GM12864 (cell line): Measurements from ENCODE around the gene STK39.

ENCODE experiments used
- DNase-seq: peaks from one replicate; pipeline ENCODE4 v3.0.0-alpha.2; 2011; ENCODE audit warnings: low read depth
- H3K4me3 ChIP-seq: 2 replicates; pipeline ENCODE4 v1.5.1; 2011; ENCODE audit warnings: mild to moderate bottlenecking, low read depth, low read length, control low read depth
- TF ChIP-seq, protein P1 (sequence below): IDR thresholded peaks from 2 replicates; pipeline ENCODE4 v1.5.1; 2011; ENCODE audit warnings: low read depth, mild to moderate bottlenecking, moderate library complexity, low read length, control low read depth, inconsistent platforms; ENCODE audit errors: missing control alignments

STK39 gene

DNA sequence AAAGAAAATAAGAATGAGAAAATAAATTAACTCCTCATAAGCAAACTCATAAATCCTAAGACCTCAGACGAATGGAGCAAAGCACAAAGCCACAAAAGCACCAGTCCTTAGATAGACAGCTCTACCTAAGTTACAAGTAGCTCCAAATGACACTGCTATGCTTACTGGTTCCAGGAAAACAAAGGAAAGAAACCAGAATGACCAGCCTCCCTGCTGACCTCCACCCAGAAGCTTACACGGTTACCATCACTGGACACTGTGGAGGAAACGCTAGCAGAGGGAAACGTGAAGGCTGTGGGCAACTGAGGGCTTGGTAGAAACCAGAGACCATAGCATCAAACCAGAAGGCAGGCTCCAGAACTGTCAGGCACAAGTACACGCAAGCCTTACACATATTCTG lies 67.8 kb downstream of the STK39 start:
- H3K4me3 ChIP-seq: no peak overlapping the region
- TF ChIP-seq, protein P1, sequence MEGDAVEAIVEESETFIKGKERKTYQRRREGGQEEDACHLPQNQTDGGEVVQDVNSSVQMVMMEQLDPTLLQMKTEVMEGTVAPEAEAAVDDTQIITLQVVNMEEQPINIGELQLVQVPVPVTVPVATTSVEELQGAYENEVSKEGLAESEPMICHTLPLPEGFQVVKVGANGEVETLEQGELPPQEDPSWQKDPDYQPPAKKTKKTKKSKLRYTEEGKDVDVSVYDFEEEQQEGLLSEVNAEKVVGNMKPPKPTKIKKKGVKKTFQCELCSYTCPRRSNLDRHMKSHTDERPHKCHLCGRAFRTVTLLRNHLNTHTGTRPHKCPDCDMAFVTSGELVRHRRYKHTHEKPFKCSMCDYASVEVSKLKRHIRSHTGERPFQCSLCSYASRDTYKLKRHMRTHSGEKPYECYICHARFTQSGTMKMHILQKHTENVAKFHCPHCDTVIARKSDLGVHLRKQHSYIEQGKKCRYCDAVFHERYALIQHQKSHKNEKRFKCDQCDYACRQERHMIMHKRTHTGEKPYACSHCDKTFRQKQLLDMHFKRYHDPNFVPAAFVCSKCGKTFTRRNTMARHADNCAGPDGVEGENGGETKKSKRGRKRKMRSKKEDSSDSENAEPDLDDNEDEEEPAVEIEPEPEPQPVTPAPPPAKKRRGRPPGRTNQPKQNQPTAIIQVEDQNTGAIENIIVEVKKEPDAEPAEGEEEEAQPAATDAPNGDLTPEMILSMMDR: no peak
- no peak for DNase-seq

DNA sequence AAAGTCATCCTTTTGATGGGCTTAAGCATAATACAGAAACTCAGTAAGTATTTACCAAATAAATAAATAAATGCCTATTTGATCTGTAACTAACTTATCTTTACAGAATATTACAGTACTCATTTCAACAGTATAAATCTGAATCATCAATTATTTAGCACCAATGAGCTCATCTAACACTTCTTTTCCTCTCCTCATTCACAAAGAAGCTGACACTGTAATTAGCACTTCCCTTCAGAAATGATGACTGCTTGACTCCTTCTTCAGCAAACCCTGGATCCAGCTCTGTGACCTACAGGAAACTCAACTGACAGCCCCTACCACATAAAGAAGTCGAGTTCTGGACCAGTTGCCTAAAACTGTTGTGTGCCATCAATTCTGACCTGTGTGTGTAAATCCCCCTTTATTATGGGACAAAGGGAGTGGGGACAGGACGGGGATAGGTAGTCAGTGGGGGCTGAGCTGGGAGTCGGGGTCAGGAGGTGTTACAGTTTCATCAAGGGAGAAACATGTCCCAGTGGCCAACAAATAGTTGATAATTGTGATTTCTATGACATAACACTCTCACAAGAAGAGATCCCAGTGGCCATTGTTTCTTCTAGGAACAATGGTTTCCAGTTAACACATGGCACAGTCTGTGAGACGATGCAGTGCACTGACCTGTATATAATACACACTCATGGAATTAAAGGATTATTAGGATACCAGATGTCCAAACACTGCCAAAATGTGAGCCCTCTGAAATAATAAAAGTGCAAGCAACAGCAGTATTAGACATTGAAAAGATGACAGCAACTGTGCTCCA lies 68.7 kb downstream of the STK39 start:
- no peak for DNase-seq
- H3K4me3 ChIP-seq: no peak overlapping the region
- TF ChIP-seq, protein P1: no peak

DNA sequence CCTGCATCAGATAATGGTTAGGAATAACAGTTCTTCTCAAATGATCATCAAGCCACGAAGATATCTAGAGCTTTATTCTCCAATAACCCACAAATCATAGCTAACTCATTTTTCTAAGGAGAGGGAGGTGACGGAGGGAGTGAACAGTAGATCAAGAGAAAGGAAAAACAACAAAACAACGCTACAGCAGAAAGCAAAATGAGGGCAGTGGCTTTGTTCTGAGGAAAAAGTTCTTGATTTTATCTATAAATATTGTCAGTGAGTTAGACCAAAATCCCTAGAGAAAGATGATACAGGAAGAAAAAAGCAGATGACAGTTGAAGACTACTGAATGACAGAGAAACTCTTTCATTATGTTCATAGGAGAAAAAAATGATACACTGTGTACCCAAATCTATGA lies 71.0 kb downstream of the STK39 start:
- no peak overlapping the region for H3K4me3 ChIP-seq
- DNase-seq: no peak
- TF ChIP-seq, protein P1: no peak

DNA sequence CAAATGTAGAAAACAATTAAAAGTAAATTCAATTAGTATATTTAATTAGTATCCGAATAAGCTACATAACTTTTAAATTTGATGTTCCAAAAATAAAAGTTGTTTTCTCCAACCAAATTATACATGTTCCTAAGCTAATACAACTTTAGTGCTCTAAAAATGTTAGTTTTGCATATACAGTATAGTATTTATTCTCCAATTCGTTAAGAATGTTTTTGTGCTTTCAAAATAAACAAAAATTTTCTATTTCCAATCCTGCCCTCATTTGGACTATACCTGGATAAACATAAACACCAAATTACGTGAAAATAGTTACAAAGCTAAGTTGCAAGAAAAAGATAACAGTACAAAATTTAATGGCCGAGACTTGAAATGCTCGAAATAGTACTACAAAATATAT lies 71.9 kb downstream of the STK39 start:
- TF ChIP-seq, protein P1: no peak
- no peak for DNase-seq
- no peak overlapping the region for H3K4me3 ChIP-seq

DNA sequence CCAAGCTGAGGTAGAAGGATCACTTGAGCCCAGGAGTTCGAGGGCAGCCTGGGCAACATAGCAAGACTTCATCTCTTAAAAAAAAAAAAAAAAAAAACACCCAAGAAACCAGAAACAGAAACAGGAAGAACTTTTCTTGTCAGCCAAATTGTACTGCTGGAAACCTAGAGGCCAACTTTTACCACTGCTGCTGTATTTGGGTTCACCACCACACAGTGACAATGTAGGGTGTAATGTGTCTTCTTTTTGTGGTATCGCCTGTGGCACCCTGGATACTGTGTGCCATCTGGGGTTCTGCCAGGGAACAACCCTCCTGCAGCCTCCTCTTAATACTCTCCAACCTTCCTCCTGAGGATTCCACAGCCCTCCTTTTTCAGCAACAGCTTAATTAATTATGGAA lies 72.6 kb downstream of the STK39 start:
- TF ChIP-seq, protein P1: no peak
- no peak overlapping the region for H3K4me3 ChIP-seq
- DNase-seq: no peak

DNA sequence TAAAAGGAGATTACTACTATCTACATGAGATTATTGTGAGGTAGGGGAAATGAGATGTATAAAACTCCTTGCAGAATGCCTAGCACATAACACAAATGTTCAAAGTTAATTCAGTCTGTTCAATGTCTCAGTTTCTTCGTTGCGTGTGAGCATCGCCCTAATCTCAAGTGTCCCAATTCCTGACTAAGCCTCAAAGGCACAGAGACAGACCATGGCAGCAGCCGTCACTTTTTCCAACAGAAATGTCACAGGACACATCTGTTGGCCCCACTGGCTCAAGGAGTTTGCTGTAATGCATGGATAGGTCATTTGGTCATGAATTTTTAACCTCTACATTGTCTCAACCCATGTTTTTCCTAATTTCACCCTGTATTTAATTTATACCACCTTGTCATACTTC lies 75.3 kb downstream of the STK39 start:
- DNase-seq: no peak
- no peak overlapping the region for H3K4me3 ChIP-seq
- TF ChIP-seq, protein P1: no peak

DNA sequence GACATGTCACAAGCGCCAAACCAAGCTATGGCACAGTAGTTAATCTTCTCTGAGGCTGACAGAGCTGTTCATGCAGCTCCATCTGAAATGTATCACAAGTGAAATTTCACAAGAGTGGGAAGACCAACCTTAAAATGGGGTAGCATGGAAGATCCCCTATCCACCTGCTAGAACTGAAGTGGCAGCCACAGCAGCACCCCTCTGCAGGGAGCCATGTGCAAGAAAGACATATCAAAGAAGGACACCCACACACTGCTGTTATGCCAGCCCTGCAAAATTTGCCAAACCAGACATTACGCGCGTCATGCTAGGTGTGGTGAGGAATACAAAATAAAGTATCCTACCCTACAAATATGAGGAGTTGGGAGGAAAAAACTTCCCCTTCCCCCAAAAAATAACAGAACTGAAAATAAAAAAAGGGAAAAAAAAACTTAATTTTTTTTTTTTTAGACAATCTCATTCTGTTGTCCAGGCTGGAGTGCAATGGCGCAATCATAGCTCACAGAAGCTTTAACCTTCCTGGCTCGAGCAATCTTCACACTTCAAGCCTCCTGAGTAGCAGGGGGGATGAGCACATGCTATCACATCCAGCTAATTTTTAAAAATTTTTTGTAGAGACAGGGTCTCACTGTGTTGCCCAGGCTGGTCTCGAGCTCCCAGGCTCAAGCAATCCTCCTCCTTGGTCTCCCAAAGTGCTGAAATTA lies 76.2 kb downstream of the STK39 start:
- TF ChIP-seq, protein P1: no peak
- H3K4me3 ChIP-seq: no peak overlapping the region
- no peak for DNase-seq
